COR-L47 (cell line): ENCODE measurements around the gene HPN.

ENCODE experiments used
- DNase-seq: peaks from one replicate; lab custom pipeline; 2025; lab: John Stamatoyannopoulos, UW

The HPN gene

GRCh38 chr19:35062942-35063341 is 21.4 kb downstream of the HPN start:
- no peak for DNase-seq

DNA sequence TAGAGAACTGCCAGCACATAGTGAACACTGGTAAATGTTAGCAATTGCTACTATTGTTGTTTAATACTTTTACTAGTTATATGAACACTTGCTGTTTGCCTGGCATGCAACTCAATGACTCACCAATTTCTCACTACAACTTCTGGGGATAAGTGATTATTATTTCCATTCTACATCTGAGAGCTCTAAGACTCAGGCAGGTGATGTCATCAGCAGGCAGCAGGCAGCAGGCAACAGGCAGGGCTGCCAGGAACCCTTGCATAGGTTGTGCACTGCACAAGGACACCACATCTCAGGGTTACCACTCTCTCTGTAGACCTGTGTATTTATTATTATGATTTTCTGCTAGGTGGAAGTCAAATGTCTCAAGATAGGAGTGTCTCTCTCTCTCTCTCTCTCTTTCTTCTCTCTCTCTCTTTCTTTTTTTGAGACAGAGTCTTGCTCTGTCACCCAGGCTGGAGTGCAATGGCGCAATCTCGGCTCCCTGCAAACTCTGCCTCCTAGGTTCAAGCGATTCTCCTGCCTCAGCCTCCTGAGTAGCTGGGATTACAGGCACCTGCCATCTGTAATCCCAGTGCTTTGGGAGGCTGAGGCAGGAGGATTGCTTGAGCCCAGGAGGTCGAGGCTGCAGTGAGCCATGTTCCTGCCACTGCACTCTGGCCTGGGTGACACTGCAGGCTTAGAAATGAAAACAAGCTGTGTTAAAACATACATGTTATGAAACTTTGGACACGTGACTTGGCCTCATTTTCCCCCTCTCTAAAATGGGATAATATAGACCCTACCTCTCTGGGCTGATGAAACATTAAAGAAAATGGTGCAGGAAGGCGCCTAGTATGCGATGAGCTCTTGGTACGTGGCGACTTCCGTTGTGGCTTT is 22.7 kb downstream of the HPN start:
- DNase-seq: no peak

DNA sequence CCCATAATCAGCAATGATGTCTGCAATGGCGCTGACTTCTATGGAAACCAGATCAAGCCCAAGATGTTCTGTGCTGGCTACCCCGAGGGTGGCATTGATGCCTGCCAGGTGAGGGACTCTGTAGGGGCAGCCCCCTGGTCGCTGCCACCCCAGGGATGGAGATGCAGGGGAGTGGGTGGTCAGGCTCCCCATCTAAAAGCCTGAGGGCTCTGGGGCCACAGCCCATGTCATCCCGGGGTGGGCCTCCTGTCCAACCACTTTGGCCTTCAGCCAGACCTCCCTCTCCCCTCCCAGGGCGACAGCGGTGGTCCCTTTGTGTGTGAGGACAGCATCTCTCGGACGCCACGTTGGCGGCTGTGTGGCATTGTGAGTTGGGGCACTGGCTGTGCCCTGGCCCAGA is 24.1 kb downstream of the HPN start:
- no peak for DNase-seq

DNA sequence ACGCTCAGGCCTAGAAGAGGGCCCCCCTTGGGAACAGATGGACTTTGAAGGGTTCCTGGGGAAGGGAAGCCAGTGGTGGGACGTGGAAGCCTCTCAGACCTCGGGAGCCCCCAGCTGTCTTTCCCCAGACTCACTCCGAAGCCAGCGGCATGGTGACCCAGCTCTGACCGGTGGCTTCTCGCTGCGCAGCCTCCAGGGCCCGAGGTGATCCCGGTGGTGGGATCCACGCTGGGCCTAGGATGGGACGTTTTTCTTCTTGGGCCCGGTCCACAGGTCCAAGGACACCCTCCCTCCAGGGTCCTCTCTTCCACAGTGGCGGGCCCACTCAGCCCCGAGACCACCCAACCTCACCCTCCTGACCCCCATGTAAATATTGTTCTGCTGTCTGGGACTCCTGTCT is 24.6 kb downstream of the HPN start:
- DNase-seq: no peak

DNA sequence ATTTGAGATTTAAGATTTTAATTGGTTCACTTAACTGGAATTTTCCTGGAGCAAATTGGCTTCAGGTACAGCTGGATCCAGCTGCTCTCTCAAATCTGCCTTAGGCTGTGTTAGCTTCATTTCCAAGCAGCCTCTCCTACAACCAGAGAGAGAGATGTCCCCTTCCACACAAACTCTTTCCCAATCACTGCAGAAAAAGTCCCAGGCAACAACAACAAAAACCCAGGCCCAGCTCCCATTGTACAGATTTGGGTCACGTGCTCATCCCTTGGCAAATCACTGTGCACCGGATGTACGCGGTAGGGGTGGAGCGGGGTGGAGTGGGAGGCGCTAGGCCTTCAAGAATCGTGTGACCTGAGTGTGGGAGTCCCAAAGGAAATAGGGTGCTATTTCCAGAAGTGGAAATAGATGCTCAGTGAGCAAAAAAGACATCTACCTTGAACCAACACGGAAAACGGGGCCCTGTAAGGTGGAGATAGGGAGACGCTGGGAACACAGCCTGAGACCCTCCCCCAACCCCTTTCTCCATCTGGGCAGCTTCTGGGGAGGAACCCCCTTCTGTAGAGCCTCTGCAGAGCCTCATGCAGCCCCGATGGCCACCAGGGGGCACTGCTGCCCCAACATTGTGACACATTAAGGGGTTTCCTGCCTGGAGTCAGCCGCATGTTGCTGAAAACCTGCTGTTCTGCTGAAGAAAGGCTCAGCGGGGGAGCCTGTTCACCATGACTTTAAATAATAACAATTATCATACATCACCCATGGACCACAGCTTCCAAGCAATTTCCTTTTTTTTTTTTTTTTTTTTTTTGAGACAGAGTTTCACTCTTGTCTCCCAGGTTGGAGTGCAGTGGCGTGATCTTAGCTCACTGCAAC is 25.4 kb downstream of the HPN start:
- DNase-seq: peak; percentile 85

DNA sequence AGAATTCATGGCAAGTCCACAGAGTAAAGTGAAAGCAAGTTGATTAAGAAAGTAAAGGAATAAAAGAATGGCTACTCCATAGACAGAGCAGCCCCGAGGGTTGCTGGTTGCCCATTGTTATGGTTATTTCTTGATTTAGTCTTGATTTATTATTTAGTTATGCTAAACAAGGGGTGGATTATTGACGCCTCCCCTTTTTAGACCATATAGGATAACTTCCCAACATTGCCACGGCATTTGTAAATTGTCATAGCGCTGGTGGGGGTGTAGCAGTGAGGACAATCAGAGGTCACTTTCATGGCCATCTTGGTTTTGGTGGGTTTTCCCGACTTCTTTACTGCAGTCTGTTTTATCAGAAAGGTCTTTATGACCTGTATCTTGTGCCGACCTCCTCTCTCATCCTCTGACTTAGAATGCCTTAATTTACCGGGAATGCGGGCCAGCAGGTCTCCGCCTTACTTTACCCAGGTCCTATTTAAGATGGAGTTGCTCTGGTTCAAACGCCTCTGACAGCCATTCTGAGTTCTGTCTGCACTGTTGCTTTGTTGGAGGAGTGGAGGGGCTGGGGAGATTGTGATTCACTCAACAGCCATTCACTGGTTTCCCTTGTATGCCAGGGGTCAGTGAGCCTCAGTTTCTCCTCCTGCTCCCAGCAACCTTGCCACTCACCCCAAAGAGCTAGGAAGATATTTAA is 27.6 kb downstream of the HPN start:
- DNase-seq: no peak

- DNase-seq: no peak
Observed at GRCh38 chr19:35069696-35070095, 28.2 kb downstream of the HPN start.

DNA sequence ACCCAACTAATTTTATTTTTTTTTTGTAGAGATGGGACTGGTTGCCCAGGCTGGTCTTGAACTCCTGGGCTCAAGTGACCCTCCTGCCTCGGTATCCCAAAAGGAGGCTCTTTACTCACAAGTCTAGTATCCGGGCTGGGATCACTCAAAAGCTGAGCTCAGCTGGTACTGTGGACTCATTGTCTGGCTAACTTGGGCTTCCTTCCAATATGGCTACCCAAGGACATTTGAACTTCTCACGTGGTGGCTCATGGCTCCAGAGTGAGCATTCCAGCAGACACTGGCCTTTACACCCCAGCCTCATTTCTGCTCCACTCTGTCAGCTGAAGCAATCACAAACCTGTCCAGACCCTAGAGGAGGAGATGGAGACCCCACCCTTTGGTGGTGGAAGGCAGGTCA is 28.9 kb downstream of the HPN start:
- no peak for DNase-seq

DNA sequence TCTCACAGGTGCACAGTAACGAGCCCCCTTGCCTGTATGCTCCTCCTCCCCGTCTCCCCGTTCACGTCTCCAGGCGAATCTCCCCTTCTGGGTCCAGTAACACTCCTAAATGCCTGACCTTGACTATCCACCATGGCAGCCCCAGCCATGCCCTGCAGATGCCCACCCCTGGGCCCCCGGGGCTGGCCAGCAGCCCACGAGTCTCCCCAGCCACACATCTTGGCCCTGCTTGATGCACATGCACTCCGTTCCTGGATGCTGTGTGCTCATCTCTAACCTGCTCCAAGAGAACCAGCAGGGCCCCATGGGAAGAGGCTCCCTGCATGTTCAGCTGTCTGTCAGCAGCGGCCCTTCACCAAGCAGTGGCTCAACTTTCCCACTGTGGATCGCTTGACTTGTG is 32.0 kb downstream of the HPN start:
- no peak for DNase-seq

DNA sequence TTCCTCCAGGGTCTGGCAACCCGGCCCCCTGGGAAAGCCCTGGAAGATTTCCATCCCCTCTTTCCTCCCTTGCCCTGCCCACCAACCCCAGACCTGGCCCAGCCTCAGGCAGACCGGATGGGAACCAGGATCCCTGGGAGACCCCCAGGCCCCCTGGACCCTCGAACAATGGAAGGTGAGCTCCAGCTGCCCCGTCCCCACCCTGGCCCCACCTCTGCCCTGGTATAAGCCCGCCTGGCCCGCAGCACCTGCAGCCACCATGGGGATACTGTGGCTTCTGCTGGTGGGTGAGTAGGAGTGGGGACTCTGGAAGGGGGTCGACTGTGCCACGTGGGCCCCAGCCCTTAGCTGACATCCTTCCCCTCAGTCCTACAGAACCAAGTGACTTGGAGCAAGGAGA is 32.4 kb downstream of the HPN start:
- no peak for DNase-seq

DNA sequence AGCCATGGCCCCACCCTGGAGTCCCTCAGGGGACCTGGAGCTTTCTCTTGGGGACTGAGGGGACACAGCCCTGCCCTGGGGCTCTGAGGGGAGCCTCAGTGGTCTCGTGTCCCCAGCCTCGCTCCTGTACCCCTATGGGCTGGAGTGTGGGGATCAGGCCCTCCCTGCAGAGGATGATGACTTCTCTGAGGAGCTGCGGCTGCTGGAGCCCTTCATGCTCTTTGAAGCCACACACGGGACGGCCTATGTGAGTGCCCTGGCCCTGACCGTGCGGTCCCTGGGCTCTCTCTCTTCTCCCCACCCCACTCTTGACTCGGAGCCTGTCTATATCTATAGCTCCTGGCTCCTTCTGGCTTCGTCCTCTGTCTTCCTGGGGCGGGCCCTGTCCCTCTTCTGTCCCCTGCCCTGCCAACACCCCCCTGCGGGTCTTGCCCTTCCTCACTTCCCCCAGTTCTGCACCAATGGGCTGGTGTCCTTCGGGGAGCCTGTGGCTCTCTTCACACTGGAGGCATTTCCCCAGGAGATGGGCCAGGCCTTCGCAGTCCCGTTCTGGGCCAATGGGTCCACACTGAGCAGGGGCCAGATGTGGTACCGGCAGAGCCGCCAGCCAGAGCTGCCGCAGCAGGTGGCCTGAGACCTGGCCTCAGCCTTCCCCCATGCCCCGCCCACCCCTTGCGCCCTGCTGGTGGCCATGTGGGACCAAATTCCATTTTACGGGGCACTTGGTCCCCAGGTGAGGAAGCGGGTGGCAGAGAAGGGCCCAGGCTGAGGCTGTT is 33.1 kb downstream of the HPN start:
- no peak for DNase-seq

DNA sequence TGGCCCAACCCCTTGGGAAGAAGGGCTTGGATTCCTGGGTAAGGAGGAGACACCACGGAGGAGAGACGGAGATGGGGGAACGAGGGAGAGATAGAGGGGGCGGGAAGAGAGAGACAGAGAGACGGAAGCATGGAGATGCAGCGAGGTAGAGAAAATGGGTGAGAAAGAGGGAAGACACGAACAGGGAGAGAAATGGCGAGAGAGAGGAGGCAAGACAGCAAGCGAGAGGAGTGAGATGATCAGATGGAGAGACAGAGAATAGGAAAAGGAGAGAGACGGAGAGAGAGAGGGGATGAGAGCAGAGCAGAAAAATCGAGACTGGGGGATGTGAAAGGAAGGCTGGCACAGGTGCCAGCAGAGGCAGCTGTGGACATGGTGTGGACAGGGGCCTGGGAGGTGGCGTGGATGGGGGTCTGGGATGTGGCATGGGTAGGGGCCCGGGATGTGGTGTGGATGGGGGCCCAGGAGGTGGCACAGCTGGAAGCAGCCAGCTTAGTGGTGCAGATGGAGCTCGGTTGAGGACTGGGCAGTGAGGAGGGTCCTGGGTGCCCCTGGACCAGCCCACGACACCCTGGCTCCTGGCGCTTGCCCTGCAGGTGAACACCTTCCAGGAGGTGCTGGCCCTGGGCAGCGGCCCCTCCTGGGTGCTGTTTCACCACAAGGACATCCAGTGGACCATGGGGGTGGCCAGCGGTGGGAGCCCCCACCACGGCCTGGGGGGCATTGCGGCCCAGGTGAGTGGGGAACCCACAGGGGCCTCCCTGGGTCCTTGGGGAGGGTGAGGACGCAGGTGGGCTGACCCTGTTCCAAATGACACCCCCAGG is 33.9 kb downstream of the HPN start:
- DNase-seq: no peak

DNA sequence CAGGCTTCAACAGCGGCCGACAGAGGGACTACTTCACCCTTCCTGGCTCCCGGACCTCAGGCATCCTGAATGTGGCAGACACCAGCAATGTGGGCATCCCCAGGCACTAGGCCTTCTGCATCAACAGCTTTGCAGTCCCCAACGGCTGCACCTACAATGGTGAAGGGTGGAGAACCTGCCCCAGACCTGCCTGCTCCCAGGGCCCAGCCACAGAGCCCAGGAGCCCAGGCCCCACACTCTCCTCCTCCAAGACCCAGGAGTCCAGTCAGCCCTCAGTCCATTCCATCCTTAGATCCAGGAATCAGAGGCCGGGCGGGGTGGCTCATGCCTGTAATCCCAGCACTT is 34.5 kb downstream of the HPN start:
- no peak for DNase-seq

DNA sequence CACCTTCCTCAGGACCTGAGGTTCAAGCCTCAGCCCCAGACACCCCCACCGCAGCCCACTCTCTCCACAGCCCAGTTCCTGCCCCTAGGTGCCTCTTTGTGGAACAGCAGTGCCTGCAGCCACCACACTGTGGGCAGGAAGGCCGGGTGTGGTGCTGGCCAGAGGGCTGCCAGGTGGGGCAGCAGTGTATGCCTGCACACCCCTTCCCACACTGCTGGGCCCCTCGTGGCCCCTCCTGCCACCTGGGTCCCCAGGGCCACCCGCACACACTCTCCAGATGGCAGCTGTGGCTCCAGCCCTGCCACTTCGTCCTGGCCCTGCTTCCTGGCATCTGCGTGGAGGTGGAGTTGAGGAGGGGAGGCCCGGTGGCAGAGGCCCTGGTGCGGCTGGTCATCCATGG is 35.1 kb downstream of the HPN start:
- no peak for DNase-seq

- DNase-seq: no peak
Observed at GRCh38 chr19:35077411-35078223, 36.1 kb downstream of the HPN start.

- DNase-seq: no peak
Observed at GRCh38 chr19:35079826-35080225, 38.3 kb downstream of the HPN start.

DNA sequence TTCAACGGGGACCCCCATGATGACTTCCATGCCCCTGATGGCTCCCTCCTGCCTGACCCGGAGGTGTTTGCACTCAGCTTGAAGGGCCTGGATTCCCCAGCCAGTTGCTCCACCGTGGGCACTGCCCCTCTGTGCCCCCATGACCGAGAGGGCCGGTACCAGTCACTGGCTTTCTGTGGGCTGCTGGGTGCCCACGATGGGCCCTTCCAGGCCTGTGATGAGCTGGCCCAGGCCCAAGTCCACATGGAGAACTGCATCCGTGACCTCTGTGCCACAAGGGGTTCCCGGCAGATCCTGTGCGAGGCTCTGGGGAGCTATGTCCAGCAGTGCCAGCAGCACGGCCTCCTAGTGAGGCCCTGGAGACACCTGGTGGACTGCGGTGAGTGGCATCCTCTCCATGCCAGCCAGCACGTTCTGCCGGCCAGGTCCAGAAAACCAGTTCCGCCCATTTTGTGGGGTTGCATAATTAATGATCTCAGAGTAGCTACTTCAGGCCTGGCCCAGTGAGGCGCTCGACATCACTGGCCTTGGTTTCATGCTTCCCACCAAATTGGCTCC is 39.2 kb downstream of the HPN start:
- no peak for DNase-seq

DNA sequence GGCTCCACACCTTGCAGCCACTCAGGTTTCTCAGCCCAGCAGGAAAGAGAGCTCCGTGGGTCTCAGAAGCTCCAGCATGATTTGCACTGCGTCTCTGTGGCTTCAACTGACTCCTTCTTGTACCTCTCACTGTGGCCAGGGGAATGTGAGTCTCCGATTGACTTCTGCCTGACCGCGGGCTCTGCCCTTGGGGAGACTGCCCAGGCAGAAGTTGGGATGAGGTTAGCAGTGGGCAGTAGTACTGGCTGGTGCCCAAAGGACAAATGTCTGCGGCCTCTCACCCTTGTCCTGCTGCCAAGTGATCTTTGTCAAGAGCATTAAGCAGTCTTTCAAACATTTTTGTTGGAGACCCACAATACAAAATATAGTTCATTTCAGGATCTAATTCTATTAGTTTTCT is 39.7 kb downstream of the HPN start:
- no peak for DNase-seq

DNA sequence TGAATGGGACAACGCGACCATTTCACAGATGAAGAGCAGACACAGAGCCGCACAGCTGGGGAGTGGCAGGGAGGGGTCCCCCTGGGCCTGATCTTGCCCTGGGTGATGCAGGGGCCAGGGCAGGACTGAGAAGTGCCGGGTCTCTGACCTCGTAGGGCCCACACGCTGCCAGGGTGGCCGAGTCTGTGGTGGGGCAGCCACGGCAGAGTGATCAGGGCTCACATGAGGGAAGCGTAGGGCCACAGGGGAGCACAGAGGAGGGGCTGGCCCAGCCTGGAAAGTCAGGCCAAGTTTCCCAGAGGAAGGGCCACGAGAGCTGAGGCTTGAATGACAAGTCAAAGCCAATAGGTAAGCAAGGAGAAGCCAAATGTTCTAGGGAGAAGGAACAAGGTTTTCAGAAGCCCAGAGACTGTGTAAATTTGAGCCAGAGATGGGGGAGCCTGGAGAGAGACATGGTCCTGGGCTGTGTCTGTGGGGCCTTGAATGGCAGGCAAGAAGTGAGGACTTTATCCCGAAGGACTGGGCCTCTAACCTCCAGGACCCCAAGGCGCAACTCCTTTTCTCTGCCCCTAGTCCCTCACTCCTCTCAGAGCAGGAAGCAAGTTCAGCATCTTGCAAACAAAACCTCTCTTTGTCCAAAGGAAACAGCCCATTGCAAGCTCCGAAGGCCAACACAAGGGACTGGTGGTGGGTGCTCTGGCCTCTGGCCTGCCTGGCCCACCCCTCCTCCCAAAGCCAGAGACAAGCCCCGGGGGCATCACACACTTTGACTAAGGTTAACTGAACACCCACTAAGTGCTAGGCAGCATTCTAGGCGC is 42.4 kb downstream of the HPN start:
- no peak for DNase-seq
